DOHH2 (cell line): ENCODE data around the gene NRL.

Experiments used
- H3F3A ChIP-seq: fragments of 200-600 bp; sonication (generic), shearing (Covaris generic); 2 replicates; pipeline ENCODE4 v1.6.0; 2016; ENCODE audit warnings: antibody characterized with exemption, mild to moderate bottlenecking; ENCODE audit not compliant: control insufficient read depth, insufficient read depth
- H3K27ac ChIP-seq: fragments of 200-600 bp; sonication (generic); 2 replicates; pipeline ENCODE4 v1.5.1; 2014; ENCODE audit warnings: low read depth, mild to moderate bottlenecking, low read length, moderate library complexity
- H3K27me3 ChIP-seq: fragments of 200-600 bp; sonication (generic); 2 replicates; pipeline ENCODE4 v1.6.1; 2014; ENCODE audit warnings: mild to moderate bottlenecking, low read length, mixed read lengths; ENCODE audit not compliant: control insufficient read depth
- H3K36me3 ChIP-seq: fragments of 200-600 bp; sonication (generic); 2 replicates; pipeline ENCODE4 v1.6.1; 2014; ENCODE audit warnings: mild to moderate bottlenecking, low read length, moderate library complexity, mixed read lengths; ENCODE audit not compliant: control insufficient read depth
- H3K4me1 ChIP-seq: fragments of 200-600 bp; sonication (generic); 2 replicates; pipeline ENCODE4 v1.6.1; 2014; ENCODE audit warnings: mild to moderate bottlenecking, low read length, mixed read lengths; ENCODE audit not compliant: control insufficient read depth
- H3K4me2 ChIP-seq: fragments of 200-600 bp; sonication (generic); 2 replicates; pipeline ENCODE4 v1.6.0; 2014; ENCODE audit warnings: mild to moderate bottlenecking, low read length, moderate library complexity
- H3K4me3 ChIP-seq: fragments of 200-600 bp; sonication (generic); 2 replicates; pipeline ENCODE4 v1.5.1; 2014; ENCODE audit warnings: mild to moderate bottlenecking, low read length, mixed read lengths
- H3K79me2 ChIP-seq: fragments of 200-600 bp; sonication (generic); 2 replicates; pipeline ENCODE4 v1.6.1; 2014; ENCODE audit warnings: mild to moderate bottlenecking, low read length, mixed read lengths; ENCODE audit not compliant: control insufficient read depth
- H3K9me2 ChIP-seq: fragments of 200-600 bp; sonication (generic); replicated peaks from 2 replicates; pipeline ENCODE4 v1.6.1; 2014; ENCODE audit warnings: mild to moderate bottlenecking, low read length, mixed read lengths; ENCODE audit not compliant: control insufficient read depth
- H3K9me3 ChIP-seq: fragments of 200-600 bp; sonication (generic); 2 replicates; pipeline ENCODE4 v1.6.1; 2014; ENCODE audit warnings: antibody characterized with exemption, low read length, mixed read lengths; ENCODE audit not compliant: control insufficient read depth, insufficient read depth
- H4K20me1 ChIP-seq: fragments of 200-600 bp; sonication (generic); 2 replicates; pipeline ENCODE4 v1.6.0; 2014; ENCODE audit warnings: low read depth, mild to moderate bottlenecking, antibody characterized with exemption, low read length, moderate library complexity; ENCODE audit not compliant: control insufficient read depth, insufficient read depth
- CTCF ChIP-seq: fragments of 200-600 bp; sonication (generic); IDR thresholded peaks from one replicate; pipeline ENCODE4 v1.5.1; 2014; ENCODE audit warnings: antibody characterized with exemption, mild to moderate bottlenecking, low read depth, low read length; ENCODE audit not compliant: poor library complexity, severe bottlenecking
- EZH2phosphoT487 ChIP-seq: fragments of 200-600 bp; sonication (generic); IDR thresholded peaks from 2 replicates; pipeline ENCODE4 v1.6.1; 2017; ENCODE audit warnings: borderline replicate concordance, mild to moderate bottlenecking, antibody characterized with exemption, low read length, moderate library complexity, mixed read lengths

NRL gene

GRCh38 chr14:24100197-24100981, 14.4 kb downstream of the NRL start:
- no peak overlapping the region for H3K4me3 ChIP-seq
- H3K9me3 ChIP-seq = no peaks in the 10 kb centered on the region
- H4K20me1 ChIP-seq = no peaks in the 10 kb centered on the region
- H3K27me3 ChIP-seq = no peaks in the 10 kb centered on the region
- H3K79me2 ChIP-seq = peaks cover 5% of the 10 kb centered on the region
- H3K4me1 ChIP-seq = peaks cover 6% of the 10 kb centered on the region
- H3K36me3 ChIP-seq = peaks cover 49% of the 10 kb centered on the region
- H3K4me2 ChIP-seq = no peak overlapping the region
- TF ChIP-seq CTCF (no peak), EZH2phosphoT487 (no peak)
- H3F3A ChIP-seq = peaks cover 3% of the 10 kb centered on the region; the same call in 1 of the 2 replicates
- no peak overlapping the region for H3K27ac ChIP-seq
- no peaks in the 10 kb centered on the region for H3K9me2 ChIP-seq

GRCh38 chr14:24098927-24099813, 15.6 kb downstream of the NRL start:
- Histone ChIP-seq H3K9me2 (no peaks in the 10 kb centered on the region), H3K27ac (no peak overlapping the region), H4K20me1 (no peaks in the 10 kb centered on the region), H3K4me2 (no peak overlapping the region), H3K4me1 (peaks cover 12% of the 10 kb centered on the region), H3K36me3 (peaks cover 58% of the 10 kb centered on the region), H3K4me3 (no peak overlapping the region), H3K79me2 (peaks cover 17% of the 10 kb centered on the region), H3K27me3 (no peaks in the 10 kb centered on the region), H3K9me3 (no peaks in the 10 kb centered on the region), H3F3A (peaks cover 8% of the 10 kb centered on the region; the same call in 1 of the 2 replicates)
- no peak for TF ChIP-seq CTCF
- no peak for TF ChIP-seq EZH2phosphoT487

GRCh38 chr14:24098229-24098926, 16.4 kb downstream of the NRL start:
- H3K4me1 ChIP-seq = peaks cover 17% of the 10 kb centered on the region
- TF ChIP-seq EZH2phosphoT487 (no peak), CTCF (no peak)
- H3K4me3 ChIP-seq = no peak overlapping the region
- H3K9me2 ChIP-seq = no peaks in the 10 kb centered on the region
- H3K9me3 ChIP-seq = no peaks in the 10 kb centered on the region
- peaks cover 8% of the 10 kb centered on the region; the same call in 1 of the 2 replicates for H3F3A ChIP-seq
- H3K4me2 ChIP-seq = no peak overlapping the region
- H3K36me3 ChIP-seq = peaks cover 54% of the 10 kb centered on the region
- H3K79me2 ChIP-seq = peaks cover 17% of the 10 kb centered on the region
- no peak overlapping the region for H3K27ac ChIP-seq
- H4K20me1 ChIP-seq = no peaks in the 10 kb centered on the region
- no peaks in the 10 kb centered on the region for H3K27me3 ChIP-seq
